Rectal smooth muscle tissue (tissue), 1 donor: ENCODE measurements around the gene ASPHD2.
A peak's percentile ranks its signal among the peaks of the same experiment; 100 is the strongest.

Source experiments
- H3K27ac ChIP-seq: one replicate; pipeline ENCODE4 v1.7.0; 2013; ENCODE audit warnings: low read depth, low read length, inconsistent platforms
- H3K27me3 ChIP-seq: one replicate; pipeline ENCODE4 v1.7.0; 2013; ENCODE audit warnings: low read length; ENCODE audit not compliant: control insufficient read depth, insufficient read depth
- H3K36me3 ChIP-seq: one replicate; pipeline ENCODE4 v1.7.0; 2013; ENCODE audit warnings: low read length; ENCODE audit not compliant: control insufficient read depth, insufficient read depth
- H3K4me1 ChIP-seq: one replicate; pipeline ENCODE4 v1.7.0; 2013; ENCODE audit warnings: low read length; ENCODE audit not compliant: control insufficient read depth, insufficient read depth
- H3K4me3 ChIP-seq: one replicate; pipeline ENCODE4 v1.7.0; 2013; ENCODE audit warnings: low read length
- H3K9ac ChIP-seq: one replicate; pipeline ENCODE4 v1.7.0; 2013; ENCODE audit warnings: low read length

ASPHD2 gene

GRCh38 chr22:26428515-26429457 is at the start of gene ASPHD2:
ASPHD2 (plus strand) TSS chr22:26429260; CDS start chr22:26433616, 4,356 bp downstream.
- no peaks in the 10 kb centered on the region for H3K27me3 ChIP-seq
- H3K27ac ChIP-seq = peak within 1 kb of the TSS; percentile 68
- H3K4me1 ChIP-seq = no peaks in the 10 kb centered on the region
- peak within 1 kb of the TSS; percentile 39 for H3K9ac ChIP-seq
- H3K36me3 ChIP-seq = no peaks in the 10 kb centered on the region
- peak within 1 kb of the TSS; percentile 72 for H3K4me3 ChIP-seq

GRCh38 chr22:26380072-26380830 is 48.8 kb upstream of the ASPHD2 start:
- H3K9ac ChIP-seq = no peak overlapping the region
- no peak overlapping the region for H3K4me3 ChIP-seq
- H3K27ac ChIP-seq = no peak overlapping the region
- H3K27me3 ChIP-seq = peaks cover 9% of the 10 kb centered on the region
- H3K4me1 ChIP-seq = no peaks in the 10 kb centered on the region
- H3K36me3 ChIP-seq = no peaks in the 10 kb centered on the region

- peaks cover 2% of the 10 kb centered on the region for H3K27me3 ChIP-seq
These were observed 46.3 kb upstream of the ASPHD2 start for GRCh38 chr22:26382782-26383181.

DNA sequence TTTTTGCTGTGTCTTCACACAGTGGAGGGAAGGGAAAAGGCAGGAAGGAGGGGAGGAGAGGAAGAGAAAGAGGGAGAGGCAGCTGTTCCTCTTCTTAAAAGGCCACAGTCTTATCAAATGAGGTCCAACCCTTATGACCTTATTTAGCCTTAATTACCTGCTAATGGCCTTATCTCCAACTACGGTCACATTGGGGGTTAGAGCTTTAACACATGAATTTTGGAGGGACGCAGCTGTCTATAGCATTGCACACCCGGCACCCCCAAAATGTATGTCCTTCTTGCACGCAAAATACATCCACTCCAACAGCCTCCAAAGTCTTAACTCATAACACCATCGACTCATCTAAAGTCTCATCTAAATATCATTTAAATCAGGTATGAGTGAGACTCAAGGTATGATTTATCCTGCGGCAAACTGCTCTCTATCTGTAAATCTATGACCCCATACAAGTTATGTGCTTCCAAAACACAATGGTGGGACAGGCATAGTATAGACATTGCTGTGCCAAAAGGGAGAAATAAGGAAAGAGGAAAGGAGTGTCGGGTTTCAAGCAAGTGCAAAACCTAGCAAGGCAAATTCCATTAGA is 45.0 kb upstream of the ASPHD2 start:
- H3K9ac ChIP-seq = no peak overlapping the region
- no peaks in the 10 kb centered on the region for H3K4me1 ChIP-seq
- H3K27me3 ChIP-seq = peaks cover 2% of the 10 kb centered on the region
- no peaks in the 10 kb centered on the region for H3K36me3 ChIP-seq
- no peak overlapping the region for H3K4me3 ChIP-seq
- no peak overlapping the region for H3K27ac ChIP-seq

More at GRCh38 chr22:26382782-26383181, 46.3 kb upstream of the ASPHD2 start:
- Histone ChIP-seq H3K36me3 (no peaks in the 10 kb centered on the region), H3K9ac (no peak overlapping the region), H3K4me3 (no peak overlapping the region), H3K27ac (no peak overlapping the region), H3K4me1 (no peaks in the 10 kb centered on the region)

DNA sequence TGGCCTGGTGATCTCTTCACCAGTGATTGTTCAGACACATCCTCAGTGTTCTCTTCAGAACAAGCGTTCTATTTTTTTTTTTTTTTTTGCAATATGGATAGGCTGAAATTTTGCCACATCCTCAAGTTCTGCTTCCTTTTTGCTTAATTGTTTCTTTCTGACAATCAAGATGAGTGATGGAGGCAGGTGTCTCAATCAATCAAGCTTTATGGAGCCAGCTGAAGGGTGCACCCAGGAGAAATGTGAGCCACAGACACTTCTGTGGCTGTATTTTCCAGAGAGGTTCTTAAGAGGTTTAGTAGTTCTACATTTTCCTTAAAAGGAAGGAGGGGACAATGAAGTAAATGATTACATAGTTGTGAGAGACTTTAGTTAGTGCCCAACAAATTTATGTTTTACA is 43.9 kb upstream of the ASPHD2 start:
- Histone ChIP-seq H3K4me3 (no peak overlapping the region), H3K4me1 (no peaks in the 10 kb centered on the region), H3K36me3 (no peaks in the 10 kb centered on the region), H3K9ac (no peak overlapping the region), H3K27me3 (peaks cover 2% of the 10 kb centered on the region), H3K27ac (no peak overlapping the region)

GRCh38 chr22:26389125-26389524 is 39.9 kb upstream of the ASPHD2 start:
- no peak overlapping the region for H3K9ac ChIP-seq
- H3K4me1 ChIP-seq = no peaks in the 10 kb centered on the region
- no peak overlapping the region for H3K4me3 ChIP-seq
- H3K27ac ChIP-seq = no peak overlapping the region
- H3K36me3 ChIP-seq = no peaks in the 10 kb centered on the region
- no peaks in the 10 kb centered on the region for H3K27me3 ChIP-seq

GRCh38 chr22:26391091-26391490 is 38.0 kb upstream of the ASPHD2 start:
- Histone ChIP-seq H3K27me3 (no peaks in the 10 kb centered on the region), H3K27ac (no peak overlapping the region), H3K36me3 (no peaks in the 10 kb centered on the region), H3K9ac (no peak overlapping the region), H3K4me3 (no peak overlapping the region), H3K4me1 (no peaks in the 10 kb centered on the region)

- Histone ChIP-seq H3K27me3 (no peaks in the 10 kb centered on the region), H3K36me3 (no peaks in the 10 kb centered on the region), H3K9ac (no peak overlapping the region), H3K4me1 (no peaks in the 10 kb centered on the region), H3K4me3 (no peak overlapping the region), H3K27ac (no peak overlapping the region)
These were observed 37.4 kb upstream of the ASPHD2 start for GRCh38 chr22:26391623-26392022.

DNA sequence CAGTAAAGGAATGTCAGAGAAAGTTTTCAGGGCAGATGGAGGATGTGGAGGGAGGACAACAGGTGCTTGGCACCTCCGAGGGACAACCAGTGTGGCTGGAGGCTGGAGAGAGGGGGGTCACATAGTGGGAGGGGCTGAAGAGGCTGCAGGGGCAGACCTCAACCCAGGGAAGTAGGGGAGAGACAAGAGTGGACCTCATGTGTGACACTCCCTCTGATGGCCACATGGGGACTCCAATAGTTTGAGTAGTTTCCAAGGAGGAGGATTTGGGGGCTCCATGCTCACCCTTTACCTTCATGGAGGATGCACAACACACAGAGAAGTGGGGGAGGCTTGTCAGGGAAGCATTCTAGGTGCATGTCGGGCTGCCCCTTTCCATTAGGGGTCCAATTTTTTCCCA is 35.1 kb upstream of the ASPHD2 start:
- H3K27me3 ChIP-seq = no peaks in the 10 kb centered on the region
- no peak overlapping the region for H3K9ac ChIP-seq
- no peak overlapping the region for H3K27ac ChIP-seq
- H3K4me3 ChIP-seq = no peak overlapping the region
- no peaks in the 10 kb centered on the region for H3K4me1 ChIP-seq
- H3K36me3 ChIP-seq = no peaks in the 10 kb centered on the region

DNA sequence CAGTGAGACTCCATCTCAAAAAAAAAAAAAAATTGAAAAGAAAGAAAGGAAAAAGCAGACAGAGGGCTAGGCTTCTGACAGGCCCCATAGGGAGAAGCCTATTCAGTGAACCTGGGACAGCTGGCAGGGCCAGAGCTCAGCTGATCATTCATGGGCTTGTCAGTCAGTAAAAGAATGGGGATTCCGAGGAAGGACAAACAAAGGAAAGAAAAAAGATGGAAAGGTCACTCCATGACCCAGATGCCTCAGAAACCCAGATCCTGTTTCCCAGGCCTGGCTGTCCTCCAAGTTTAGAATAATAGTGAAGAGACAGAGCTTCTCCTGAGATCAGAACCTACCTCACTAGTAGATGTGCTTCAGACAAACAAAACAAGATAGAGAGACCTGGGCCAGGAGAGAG is 34.3 kb upstream of the ASPHD2 start:
- no peak overlapping the region for H3K27ac ChIP-seq
- H3K4me1 ChIP-seq = no peaks in the 10 kb centered on the region
- H3K36me3 ChIP-seq = no peaks in the 10 kb centered on the region
- no peak overlapping the region for H3K9ac ChIP-seq
- no peaks in the 10 kb centered on the region for H3K27me3 ChIP-seq
- no peak overlapping the region for H3K4me3 ChIP-seq

DNA sequence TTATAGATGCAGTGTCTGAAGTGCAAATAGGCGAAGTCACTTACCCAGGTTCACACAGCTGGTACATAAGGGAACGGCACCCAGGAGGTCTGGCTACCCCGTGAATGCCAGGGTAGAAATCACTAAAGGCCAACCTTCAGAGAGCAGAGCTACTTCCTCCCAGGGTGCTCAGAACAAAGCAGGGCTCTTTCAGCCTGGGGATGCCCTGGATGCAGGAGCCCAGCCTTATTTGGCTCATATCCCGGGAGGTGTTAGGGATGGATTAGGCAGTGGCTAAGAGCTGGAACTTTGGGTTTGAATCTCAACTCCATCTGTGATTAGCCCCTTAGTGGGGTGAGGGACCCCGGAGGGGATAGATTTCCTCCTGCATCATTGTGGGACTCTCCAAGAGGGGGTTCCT is 33.1 kb upstream of the ASPHD2 start:
- no peaks in the 10 kb centered on the region for H3K27me3 ChIP-seq
- H3K36me3 ChIP-seq = no peaks in the 10 kb centered on the region
- H3K27ac ChIP-seq = no peak overlapping the region
- H3K4me3 ChIP-seq = no peak overlapping the region
- H3K9ac ChIP-seq = no peak overlapping the region
- no peaks in the 10 kb centered on the region for H3K4me1 ChIP-seq

DNA sequence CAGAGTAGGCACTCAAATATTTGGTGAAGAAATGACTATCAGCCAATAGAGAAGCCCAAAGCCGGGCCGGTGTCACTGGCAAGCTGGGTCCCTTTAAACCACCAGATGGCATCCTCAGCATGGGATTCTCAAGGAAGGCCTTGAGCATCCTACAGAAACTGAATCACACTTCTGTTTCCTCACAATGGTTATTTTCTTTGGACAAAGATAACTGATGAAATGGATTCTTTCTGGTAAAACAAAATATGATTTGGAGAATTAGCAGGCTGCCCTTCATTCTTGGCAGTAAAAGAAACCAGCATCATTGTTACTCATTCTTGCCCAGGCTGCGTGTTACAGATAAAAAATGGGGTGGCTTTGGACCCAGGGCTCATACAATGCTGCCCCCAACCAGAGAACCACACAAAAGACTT is 30.3 kb upstream of the ASPHD2 start:
- Histone ChIP-seq H3K4me3 (no peak overlapping the region), H3K36me3 (no peaks in the 10 kb centered on the region), H3K9ac (no peak overlapping the region), H3K27me3 (no peaks in the 10 kb centered on the region), H3K27ac (no peak overlapping the region), H3K4me1 (no peaks in the 10 kb centered on the region)
